Stimulated activated CD8-positive, alpha-beta memory T cell treated with anti-CD3 and anti-CD28 coated beads, Interleukin-12 subunit alpha, Interleukin-12 subunit beta, amount 100 ng/mL, for 24 hours (primary cell): ENCODE measurements around the gene TMEM129.

Source experiments
- DNase-seq: peaks from one replicate; pipeline ENCODE4 v3.0.0-alpha.2; 2020; ENCODE audit errors: extremely low read depth

Gene TMEM129

DNA sequence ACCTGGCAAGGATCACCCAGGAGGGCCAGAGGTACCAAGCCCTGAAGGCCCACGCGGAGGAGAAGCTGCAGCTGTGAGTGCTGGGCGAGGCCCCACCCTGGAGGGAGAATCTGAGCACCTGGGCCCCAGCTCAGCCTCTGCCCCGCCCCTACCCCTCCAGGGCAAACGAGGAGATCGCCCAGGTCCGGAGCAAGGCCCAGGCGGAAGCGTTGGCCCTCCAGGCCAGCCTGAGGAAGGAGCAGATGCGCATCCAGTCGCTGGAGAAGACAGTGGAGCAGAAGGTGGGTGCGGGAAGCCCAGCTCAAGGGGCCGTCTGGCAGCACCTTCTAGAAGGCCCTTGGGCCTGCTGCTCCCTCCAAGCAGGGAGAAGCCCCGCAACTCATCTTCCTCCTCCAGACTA lies 23.4 kb upstream of the TMEM129 start:
- no peak for DNase-seq

DNA sequence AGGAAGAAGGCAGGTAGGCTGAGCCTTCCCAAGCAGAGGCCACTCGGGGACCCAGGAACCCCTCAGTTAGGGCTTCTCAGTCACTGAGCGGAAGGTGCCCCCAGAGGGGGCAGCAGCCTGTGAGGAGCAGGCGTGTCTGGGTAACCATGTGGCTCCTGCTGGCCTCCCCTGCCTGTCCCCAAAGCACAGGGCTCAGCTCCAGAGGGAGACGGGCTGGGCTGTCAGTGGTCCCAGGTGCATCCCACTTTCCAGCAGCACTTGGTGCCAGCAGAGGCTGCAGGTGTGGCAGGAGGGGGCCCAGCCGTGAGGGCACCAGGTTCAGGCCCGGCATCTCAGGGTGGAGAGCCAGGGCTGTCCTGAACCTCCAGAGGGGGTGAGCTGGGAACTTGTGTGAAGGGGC lies 22.9 kb upstream of the TMEM129 start:
- no peak for DNase-seq

DNA sequence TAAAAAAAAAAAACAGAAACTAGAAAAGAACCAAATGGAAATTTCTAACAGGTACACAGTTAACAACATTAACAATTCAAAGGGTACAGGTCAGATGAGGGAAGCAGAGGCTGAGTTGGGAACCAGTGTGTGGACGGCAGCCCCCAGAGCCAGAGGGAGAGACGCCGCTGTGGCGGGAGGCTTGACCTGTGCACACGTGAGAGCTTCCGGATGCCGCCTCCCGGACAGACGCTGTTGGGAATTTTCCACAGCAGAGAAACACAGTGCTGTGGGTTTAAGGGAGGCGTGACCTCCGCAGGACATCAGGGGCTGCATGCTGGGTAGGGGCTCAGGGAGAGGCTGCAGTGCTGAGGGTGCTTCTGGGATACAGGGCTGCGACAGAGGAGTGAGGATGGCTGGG lies 22.4 kb upstream of the TMEM129 start:
- no peak for DNase-seq

DNA sequence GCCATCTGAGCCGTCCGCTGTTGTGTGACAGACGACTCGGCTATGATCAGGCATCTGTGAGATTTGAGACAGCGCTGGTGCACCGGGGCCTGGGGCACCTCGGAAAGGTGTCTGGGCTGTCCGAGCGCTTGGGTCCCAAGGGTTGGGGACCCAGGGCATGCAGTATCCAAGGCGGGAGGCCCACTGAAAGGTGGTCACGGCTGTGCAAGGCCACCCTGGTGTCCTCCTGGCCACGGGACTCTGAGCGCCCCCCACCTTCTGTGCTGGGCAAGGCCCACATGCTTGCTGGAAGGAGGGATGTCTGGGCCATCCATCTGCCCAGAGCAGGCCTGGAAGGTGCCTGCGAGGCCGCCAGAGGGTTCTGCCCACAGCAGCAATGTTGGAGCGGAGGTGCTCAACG lies 20.1 kb upstream of the TMEM129 start:
- DNase-seq = no peak

DNA sequence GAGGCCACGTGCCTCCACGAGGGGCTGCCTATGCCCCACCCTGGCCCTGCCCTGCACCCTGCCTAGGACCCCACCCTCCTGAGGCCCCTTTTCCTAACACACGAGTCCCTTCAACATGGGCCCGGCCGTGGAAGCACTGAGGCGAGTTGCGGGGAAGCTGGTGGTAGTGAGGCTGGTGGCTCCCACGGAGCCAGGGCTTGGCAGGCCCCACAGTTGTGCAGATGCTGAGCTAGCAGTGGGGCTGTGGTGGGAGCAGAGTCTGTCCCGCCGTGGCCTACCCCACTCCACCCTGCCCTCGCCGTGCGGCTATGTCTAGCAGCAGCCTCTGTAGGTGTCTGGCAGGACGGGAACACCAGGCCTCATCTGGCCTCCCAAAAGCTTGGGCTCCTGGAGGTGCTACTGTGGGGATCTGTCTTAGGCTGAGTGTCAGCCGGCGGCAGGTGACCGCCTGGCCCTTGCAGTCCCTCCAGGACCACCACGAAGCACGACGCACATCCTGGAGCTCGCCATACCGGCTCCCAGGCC lies 19.0 kb upstream of the TMEM129 start:
- DNase-seq = no peak

DNA sequence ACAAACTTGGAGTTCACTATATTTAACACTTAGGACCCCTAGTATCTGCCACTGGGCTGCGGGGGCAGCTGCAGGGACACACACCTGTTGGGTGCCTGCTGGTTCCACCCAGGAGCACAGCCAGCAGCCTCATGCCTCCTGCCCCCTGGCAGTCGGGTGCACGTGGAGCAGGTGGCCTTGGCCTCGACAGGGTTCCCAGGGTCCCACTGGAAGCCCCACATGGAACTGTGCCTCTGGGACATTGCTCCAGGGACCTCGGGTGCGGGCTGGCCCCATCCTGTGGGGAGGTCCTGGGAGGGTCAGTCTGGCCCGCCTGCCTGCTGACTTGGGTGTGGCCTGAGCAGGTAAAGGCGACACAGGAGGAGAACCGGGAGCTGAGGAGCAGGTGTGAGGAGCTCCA lies 18.2 kb upstream of the TMEM129 start:
- no peak for DNase-seq

DNA sequence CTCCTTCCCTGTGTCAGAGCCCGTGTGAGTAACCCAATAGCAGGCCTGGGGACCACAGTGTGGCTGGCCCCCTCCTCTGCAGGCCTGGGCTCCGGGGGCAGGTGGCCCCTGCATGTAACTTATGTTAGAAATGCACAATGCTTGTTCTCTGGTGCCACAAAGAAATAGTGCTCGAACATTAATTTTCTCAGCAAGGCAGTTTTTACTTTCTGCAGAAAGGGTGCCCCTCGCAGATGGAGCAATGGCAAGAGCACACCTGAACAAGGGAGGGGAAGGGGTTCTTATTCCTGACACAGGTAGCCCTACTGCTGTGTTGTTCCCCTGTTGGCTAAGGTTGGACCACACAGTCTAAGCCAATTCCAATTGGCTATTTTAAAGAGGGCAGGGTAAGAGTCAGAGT lies 17.3 kb upstream of the TMEM129 start:
- DNase-seq = no peak

DNA sequence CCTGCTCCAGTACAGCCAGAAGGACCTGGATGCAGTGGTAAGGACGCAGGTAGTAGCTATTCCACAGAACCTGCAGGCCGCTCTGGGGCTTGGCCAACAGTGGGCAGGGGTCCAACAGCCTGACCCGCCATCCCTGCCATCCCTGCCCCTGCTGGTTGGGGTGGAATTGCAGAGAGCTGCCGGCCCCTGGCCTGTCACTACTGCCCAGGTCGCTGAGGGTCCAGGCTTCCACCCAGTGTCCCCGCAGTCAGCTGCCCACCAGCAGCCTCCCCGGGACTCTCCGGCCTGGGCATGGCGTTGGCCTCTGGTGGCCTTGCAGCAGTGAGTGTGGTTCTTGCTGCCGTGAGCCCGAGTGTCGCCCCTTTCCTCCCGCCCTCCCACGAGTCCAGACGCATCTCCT lies 16.5 kb upstream of the TMEM129 start:
- no peak for DNase-seq

DNA sequence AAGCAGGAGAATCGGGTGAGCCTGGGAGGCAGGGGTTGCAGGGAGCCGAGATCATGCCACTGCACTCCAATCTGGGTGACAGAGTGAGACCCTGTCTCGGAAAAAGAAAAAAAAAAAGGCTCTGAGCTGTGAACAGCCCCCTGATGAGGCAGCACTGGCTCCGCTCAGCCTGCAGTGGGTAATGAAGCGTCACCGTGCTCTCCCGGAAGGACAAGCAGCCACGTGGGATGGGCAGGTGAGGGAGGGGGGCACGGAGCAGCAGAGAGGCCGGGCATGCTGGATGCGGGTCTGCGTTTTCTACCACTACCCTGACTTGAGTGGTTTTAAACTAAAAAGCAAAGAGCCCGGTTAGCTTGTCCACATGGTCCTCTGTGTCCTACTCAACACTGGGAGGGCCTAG lies 15.7 kb upstream of the TMEM129 start:
- DNase-seq = no peak

DNA sequence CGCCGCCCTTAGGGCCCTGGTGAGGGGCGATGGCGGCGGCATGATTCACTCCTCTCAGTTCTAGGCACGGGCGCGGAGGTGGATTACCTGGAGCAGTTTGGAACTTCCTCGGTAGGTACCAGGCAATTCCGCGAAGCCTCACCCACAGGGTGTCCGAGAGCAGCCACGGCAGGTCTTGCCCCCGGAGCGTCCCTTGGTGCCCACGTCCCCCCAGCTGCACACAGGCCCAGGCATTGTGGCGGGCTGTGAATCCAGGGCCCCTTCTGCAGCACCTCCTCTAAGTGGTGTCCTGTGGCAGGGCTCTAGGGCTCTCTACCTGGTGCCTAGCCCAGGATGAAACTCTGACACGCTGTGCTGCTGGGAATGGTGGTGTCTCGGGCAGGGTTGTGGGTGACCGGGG lies 14.1 kb upstream of the TMEM129 start:
- DNase-seq = no peak

DNA sequence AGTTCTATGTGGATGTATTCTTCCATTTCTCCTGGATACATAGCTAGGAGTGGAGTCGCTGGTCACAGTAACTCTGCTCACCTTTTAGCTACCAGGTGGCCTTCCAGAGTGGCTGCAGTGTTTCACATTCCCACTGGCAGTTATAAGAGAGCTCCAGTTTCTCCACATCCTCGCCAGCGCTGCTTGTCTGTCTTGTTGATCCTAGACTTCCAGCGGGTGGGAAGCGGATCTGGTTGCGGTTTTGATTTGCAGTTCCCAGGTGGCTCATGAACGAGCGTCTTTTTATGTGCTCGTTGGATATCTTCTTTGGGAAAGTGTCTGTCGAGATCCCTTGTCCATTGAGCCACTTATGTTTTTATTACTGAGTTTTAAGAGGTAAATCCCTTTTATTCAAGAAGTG lies 11.8 kb upstream of the TMEM129 start:
- DNase-seq = no peak

DNA sequence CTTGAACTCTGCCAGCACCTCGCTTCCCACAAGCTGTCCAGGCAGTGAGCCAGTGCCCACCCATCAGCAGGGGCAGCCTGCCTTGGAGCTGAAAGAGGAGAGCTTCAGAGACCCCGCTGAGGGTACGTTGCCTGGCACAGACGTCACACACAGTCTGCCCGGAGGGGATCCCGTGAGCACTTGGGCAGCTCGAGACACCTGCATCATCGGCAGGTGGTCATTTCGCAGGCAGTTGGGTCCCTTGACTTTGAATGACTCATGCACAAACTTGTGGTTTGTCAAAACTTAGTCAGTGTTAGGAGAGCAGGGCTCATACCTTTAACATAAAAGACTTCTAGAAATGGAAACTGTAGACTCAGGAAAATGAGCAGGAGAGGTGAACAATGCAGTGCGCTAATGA lies 10.1 kb upstream of the TMEM129 start:
- DNase-seq = no peak

DNA sequence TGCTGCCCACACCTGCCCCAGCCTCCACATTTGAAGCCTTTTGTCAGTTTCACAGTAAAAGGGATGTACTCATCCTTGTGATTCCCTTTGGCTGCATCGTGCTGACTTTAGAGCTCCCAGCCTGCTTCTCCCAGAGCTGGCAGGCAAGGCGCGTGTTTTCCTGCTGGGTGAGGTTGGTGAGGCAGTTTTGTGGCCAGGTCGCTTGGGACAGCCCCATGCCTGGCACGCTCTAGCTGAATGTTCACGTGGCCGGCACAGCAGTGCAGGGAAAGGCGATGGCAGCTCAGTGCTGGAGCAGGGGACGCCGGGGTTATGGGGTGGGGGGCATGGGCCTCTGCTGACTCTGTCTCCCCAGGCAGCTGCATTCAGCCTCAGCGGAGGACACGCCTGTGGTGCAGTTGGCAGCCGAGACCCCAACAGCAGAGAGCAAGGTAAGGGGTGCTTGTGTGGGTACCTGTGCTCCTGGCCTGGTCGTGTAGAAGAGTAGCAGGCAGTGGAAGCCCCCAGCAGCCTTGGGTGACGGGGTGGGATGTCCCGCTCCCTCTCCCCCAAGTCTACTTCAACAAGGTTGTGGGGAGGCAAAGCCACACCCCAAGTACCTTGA lies 9.5 kb upstream of the TMEM129 start:
- no peak for DNase-seq

DNA sequence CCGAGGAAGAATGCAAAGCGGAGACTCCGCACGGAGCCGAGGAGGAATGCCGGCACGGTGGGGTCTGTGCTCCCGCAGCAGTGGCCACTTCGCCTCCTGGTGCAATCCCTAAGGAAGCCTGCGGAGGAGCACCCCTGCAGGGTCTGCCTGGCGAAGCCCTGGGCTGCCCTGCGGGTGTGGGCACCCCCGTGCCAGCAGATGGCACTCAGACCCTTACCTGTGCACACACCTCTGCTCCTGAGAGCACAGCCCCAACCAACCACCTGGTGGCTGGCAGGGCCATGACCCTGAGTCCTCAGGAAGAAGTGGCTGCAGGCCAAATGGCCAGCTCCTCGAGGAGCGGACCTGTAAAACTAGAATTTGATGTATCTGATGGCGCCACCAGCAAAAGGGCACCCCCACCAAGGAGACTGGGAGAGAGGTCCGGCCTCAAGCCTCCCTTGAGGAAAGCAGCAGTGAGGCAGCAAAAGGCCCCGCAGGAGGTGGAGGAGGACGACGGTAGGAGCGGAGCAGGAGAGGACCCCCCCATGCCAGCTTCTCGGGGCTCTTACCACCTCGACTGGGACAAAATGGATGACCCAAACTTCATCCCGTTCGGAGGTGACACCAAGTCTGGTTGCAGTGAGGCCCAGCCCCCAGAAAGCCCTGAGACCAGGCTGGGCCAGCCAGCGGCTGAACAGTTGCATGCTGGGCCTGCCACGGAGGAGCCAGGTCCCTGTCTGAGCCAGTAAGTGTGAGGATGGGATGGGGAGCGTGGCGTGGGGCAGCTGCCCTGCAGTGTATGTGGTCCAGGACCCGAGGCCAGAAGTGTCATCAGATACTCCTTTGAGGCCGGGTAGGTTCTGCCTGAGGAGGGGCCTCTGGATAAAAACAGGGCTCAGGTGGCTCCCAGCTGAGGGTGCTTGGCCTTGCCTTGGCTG lies 7.2 kb upstream of the TMEM129 start:
- DNase-seq = no peak

DNA sequence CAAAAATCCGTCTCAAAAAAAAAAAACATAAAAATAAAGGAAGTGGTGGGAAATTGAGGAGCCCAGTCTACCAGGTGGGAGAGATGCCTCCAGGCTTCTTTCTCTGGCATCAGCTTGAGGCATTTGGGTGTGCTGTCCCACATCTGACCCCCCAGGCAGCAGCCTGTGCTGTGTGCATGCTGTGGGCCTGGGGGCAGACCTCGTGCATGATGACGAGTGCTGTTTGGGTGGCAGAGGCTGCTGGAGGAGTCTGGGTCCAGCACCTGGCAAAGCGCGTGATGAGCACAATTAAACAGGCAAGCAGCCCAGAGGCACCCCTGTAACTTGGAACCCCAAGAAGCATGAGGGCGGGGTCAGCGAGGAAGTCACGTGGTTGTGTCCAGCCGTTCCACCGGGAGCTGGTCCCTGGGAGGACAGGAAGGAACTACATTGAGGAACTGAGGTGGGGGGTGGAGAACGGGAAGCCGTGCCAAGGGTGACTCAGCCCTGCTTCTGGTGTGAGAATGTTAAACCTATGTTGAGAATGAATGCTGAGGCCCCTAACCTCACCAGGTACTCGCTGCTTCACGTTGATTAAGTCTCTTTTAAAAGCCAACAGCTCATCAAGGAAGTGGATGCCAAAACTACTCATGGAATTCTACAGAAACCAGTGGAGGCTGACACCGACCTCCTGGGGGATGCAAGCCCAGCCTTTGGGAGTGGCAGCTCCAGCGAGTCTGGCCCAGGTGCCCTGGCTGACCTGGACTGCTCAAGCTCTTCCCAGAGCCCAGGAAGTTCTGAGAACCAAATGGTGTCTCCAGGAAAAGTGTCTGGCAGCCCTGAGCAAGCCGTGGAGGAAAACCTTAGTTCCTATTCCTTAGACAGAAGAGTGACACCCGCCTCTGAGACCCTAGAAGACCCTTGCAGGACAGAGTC lies 6.3 kb upstream of the TMEM129 start:
- DNase-seq = no peak

DNA sequence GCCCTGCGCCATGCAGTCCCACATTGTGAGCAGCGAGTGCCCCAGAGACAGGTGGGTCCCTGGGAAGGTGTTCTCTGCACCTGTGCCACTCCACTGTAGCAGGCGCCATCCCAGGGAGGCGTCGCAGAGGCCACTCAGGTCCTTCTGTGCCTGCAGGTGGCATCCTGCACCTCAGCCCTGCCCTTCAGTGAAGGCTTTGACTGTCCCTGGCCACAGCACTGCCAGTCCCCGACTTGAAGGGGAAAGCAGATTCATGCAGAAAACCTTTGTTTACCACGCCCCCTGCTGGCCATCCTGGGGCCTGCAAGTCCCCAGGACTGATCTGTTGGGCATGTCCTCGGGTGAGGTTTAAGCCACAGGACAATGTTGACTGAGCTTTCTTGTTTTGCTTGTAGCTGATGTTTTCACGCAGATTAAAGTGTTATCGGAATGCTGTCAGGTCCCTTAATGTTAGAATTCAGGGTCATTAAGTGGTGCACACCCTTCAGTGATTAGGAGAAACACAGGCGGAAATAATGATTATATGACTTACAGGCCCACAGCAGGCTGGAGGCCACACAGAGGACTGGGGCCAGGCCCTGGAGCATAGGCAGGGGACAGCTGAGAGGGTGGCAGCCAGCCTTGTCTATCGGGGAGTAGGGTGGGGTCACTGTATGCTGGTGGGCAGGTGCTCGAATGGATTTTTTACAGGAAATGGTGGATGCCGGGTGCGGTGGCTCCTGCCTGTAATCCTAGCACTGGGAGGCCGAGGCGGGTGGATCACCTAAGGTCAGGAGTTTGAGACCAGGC lies 5.2 kb upstream of the TMEM129 start:
- peak; percentile 76 for DNase-seq

DNA sequence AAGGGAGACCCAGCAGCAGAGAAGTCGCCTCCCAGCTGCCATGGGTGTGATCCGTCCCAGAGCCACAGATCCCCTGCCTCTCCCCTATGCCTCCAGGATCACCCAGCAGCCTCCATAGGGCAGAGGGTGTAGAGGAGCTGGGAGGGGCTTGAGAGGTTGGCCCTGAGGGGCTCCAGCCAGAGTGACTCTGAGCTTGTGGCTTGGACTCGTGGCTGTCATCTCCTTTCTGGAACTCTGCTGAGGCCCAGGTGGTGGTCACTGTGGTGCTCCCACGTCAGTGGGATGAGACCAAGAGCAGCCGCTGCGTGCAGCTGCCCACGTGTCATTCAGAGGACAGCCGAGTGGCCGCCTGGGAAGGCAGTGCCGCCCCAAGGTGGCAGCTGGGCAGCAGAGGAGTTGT lies 4.4 kb upstream of the TMEM129 start:
- DNase-seq = no peak

DNA sequence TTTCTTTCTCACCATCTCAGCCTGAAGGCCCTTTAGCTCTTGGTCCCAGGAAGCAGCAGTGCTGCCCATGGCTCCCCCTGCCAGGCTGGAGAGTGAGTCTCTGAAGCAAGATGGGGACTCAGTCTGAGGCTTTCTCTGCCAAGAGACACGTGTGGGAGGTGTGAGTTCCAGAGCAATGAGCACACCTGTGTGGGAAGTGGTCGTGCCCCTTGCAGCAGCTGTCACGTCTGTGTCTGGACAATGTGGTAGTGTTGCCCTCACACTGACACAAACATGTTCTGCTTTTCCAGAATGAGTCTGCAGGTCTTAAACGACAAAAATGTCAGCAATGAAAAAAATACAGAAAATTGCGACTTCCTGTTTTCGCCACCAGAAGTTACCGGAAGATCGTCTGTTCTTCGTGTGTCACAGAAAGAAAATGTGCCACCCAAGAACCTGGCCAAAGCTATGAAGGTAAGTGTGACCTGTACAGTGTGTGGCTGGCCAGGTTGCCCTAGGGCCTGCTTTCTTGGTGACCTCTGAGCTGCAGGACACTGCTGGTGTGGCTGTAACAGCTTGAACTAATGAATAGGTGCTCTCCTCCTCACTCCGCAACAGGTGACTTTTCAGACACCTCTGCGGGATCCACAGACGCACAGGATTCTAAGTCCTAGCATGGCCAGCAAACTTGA lies 2.1 kb upstream of the TMEM129 start:
- DNase-seq = no peak

DNA sequence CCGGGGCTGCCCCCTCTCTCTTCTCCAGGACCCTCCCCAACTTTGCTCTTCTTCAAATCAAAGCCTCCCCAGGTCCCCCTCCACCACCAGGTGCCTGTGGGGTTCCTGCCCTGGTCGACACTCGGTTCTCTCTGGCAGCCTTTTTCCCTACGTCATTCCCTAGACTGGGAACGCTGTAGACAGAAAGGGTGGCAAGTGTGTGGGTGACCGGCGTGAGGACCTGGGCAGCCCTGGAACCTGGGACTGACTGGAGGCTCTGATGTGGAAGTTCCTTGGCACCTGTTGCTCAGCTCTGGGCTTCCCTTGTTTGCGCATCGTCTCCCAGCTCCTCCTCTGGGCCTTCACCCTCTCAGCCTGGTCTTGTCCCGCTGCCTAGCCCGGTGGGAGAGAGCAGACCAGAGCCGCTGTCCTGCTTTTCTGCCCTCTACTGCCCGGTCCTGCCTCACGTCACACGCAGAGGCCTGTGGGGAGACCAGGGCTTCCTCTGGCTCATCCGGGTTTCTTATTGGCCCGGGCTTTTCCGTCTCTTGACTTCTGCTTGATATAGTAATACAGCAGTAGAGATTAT lies 1.5 kb upstream of the TMEM129 start:
- no peak for DNase-seq
